Ovary (tissue), 9 donors: ENCODE results near the gene GSN. TPM values are rescaled to one million over a fixed set of nuclear protein-coding genes. Genes with fewer than 3 reads are reported as not detected.

ENCODE experiments used
- DNase-seq, 5 donors: peaks; one replicate each; pipeline ENCODE4 v3.0.0-alpha.2; 2019 to 2020
- H3K27ac ChIP-seq, 2 donors: fragments of 200-600 bp; one replicate each; pipeline versions ENCODE4 v1.5.1 to v1.8.0; 2019 to 2022
- H3K27me3 ChIP-seq: fragments of 200-600 bp; one replicate; pipeline ENCODE4 v1.8.0; 2022
- H3K36me3 ChIP-seq: fragments of 200-600 bp; sonication (generic); one replicate; pipeline ENCODE4 v1.5.1; 2019
- H3K4me1 ChIP-seq: one replicate; pipeline ENCODE4 v1.8.1; 2013; ENCODE audit warnings: mild to moderate bottlenecking, moderate library complexity; ENCODE audit not compliant: insufficient read depth
- H3K4me3 ChIP-seq: fragments of 200-600 bp; sonication (generic); one replicate; pipeline ENCODE4 v1.5.1; 2017
- H3K9me3 ChIP-seq, 2 donors: fragments of 200-600 bp in 1 of 2; sonication (generic) in 1 of 2; one replicate each; pipeline versions ENCODE4 v1.5.1 to v1.8.1; 2013 to 2019; ENCODE audit warnings: mild to moderate bottlenecking in 1 of 2, moderate library complexity in 1 of 2
- EP300 ChIP-seq: sonication (generic); formaldehyde crosslinking; IDR thresholded peaks from one replicate; pipeline ENCODE4 v1.6.1; 2017; ENCODE audit warnings: antibody characterized with exemption
- POLR2A ChIP-seq: fragments of 450-650 bp; IDR thresholded peaks from one replicate; pipeline ENCODE4 v1.6.1; 2017; ENCODE audit warnings: antibody characterized with exemption, mild to moderate bottlenecking, moderate library complexity
- WGBS, 3 donors: extraction: QIAGEN DNeasy Blood & Tissue Kit in 1 of 3; methylation state at CpG; one replicate each; pipeline versions ENCODE4 v1.1.5 to v1.1.7; 2013 to 2017; 5-methylcytosine and 5-hydroxymethylcytosine counted together
- intact Hi-C, 4 donors: fragments of 100-400 bp; cut with DNase I; formaldehyde crosslinking; loops; one replicate each; pipeline versions ENCODE4 v1.11.0 to v1.15.1; 2022 to 2023
- polyA plus RNA-seq, 2 donors: library from polyadenylated mRNA; stranded (reverse); fragments of 200-250 nt in 1 of 2; fragments of 350-450 nt in 1 of 2; fragmentation: Illumina TruSeq in 1 of 2; extraction: RNeasy Lipid Tissue Mini Kit (QIAGEN cat#74804) in 1 of 2; gene quantifications; one replicate each; pipeline ENCODE4 v1.2.3, GENCODE V29; 2013 to 2014
- total RNA-seq, 7 donors: library from RNA; depleted of rRNA in 2 of 7; stranded (reverse); fragments of >200 nt in 2 of 7; fragmentation: NEBNext Ultra II Directional in 3 of 7; extraction: Animal tissue kit (Norgen Biotek cat#: 25700) in 3 of 7; gene quantifications; one replicate each; pipeline versions ENCODE4 v1.1.0 to v1.2.4, GENCODE V29; 2016 to 2023
- TF ChIP-seq, protein P1 (sequence below), 3 donors: fragments of 450-650 bp in 2 of 3; fragments of 200-600 bp in 1 of 3; IDR thresholded peaks; one replicate each; pipeline versions ENCODE4 v1.5.1 to v1.8.0; 2016 to 2022; ENCODE audit warnings: antibody characterized with exemption in 3 of 3, mild to moderate bottlenecking in 1 of 3
- donor health status: DM: no; HTN: no; CAD: no; lungs with moderate emphysema.
- donor health status: DM: no; HTN: no; CAD: no.
- donor health status: Bipolar disorder and iron deficiency.
- donor health status: DM: yes; HTN: yes; CAD: no.
- donor health status: DM: no; HTN: no; CAD: no.
- donor health status: DM: yes; HTN: yes; CAD: no.

The GSN gene
- total and polyA plus RNA-seq, 9 donors = 188 to 706 (median 370) TPM

DNA sequence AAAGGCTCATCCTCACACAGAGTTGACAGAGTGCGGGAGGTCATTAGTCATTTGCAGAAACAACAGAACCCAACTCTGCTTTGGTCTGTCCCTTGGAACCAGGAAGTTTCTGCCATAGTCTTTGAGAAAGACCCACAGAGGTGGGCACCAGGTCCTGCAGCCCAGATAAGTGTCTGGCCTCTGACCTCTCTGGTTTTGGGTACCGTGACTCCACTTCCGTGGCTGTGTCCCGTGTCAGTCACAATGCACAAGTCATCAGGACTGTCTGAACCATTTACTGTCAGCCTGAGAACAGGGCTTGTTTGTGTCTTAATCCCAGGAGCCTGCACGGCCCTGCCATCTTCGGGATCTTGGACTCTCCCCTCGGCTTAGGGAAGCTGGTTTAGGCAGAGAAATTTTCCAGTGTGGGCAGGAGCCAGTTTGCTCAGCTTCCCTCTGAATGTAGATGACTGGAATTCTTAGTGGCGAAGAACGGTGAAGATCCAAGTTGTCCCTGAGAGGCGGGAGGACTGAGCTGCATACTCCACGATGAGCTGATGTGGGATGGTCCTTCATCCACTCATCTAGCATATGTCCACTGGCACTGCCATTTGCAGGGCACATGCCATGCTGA, 11.9 kb downstream of the GSN start:
- DNase-seq = no peak
- no peaks in the 10 kb centered on the region for H3K9me3 ChIP-seq
- no peaks in the 10 kb centered on the region for H3K27me3 ChIP-seq
- no peak overlapping the region for H3K4me3 ChIP-seq
- TF ChIP-seq EP300 = no peak
- TF ChIP-seq POLR2A = no peak
- TF ChIP-seq, protein P1, sequence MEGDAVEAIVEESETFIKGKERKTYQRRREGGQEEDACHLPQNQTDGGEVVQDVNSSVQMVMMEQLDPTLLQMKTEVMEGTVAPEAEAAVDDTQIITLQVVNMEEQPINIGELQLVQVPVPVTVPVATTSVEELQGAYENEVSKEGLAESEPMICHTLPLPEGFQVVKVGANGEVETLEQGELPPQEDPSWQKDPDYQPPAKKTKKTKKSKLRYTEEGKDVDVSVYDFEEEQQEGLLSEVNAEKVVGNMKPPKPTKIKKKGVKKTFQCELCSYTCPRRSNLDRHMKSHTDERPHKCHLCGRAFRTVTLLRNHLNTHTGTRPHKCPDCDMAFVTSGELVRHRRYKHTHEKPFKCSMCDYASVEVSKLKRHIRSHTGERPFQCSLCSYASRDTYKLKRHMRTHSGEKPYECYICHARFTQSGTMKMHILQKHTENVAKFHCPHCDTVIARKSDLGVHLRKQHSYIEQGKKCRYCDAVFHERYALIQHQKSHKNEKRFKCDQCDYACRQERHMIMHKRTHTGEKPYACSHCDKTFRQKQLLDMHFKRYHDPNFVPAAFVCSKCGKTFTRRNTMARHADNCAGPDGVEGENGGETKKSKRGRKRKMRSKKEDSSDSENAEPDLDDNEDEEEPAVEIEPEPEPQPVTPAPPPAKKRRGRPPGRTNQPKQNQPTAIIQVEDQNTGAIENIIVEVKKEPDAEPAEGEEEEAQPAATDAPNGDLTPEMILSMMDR (IDR thresholded peaks at IDR 0.05) = no peak
- H3K4me1 ChIP-seq = peaks cover 45% of the 10 kb centered on the region
- intact Hi-C loops = loop anchor here in 2 of 4 donors (5.0 kb wide), 2 partner anchors 37 to 87 kb away; no protein-coding TSS in a partner anchor
- 67 to 74% (median 71%) methylated on average over 11 of the region's 11 CpGs for WGBS, 3 donors
- H3K27ac ChIP-seq = peak overlapping the region in 1 of 2 donors; percentile 93
- H3K36me3 ChIP-seq = no peaks in the 10 kb centered on the region

DNA sequence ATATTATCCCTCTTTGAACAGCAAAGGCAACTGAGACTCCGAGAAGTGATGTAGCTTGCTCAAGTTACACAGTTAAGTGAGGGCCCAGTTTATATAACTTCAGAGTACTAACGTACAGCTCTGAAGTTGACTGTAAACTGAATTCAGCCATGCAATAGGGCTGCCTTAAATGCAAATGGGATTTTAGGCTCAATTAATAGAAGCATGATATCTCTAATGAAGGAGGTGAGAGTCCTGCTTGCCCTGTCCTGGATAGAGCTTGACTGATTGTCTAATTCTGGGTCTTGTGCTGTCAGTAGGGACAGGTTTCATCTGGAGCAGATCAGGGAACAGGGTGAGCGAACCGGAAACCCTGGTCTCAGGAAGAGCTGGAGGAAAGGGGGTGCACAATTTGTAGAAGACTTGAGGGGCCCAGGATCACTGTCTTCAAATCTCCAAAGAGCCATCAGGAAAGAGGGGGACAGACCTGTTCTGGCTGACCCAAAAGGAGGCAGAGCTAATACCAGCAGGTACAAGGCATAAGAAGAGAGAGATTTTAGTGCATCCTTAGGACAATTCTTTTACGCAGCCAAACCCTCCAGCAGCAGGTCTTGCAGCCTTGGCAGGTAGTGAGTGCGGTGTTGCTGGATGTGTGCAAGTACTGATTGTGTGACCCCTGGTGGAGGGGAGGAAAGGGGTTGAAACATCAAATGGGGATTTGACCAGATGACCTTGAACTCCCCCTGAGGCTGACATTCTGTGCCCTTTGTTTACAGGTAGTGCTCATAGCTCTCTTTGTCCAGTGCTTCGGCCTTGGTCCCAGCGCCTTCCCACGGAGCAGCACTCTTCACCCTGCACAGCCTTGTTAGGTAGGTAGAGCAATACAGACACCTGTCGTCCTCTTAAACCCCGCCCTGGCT, 13.0 kb downstream of the GSN start:
- Histone ChIP-seq H3K4me1 (peaks cover 56% of the 10 kb centered on the region), H3K27me3 (no peaks in the 10 kb centered on the region), H3K9me3 (no peaks in the 10 kb centered on the region), H3K27ac (peak overlapping the region; percentile 93 to 94), H3K36me3 (no peaks in the 10 kb centered on the region), H3K4me3 (no peak overlapping the region)
- TF ChIP-seq EP300 (no peak), POLR2A (no peak)
- TF ChIP-seq, protein P1 (IDR thresholded peaks at IDR 0.05) = no peak
- intact Hi-C loops = no loop called here
- no peak for DNase-seq
- WGBS, 3 donors = 51 to 57% (median 52%) methylated on average over 11 of the region's 11 CpGs

DNA sequence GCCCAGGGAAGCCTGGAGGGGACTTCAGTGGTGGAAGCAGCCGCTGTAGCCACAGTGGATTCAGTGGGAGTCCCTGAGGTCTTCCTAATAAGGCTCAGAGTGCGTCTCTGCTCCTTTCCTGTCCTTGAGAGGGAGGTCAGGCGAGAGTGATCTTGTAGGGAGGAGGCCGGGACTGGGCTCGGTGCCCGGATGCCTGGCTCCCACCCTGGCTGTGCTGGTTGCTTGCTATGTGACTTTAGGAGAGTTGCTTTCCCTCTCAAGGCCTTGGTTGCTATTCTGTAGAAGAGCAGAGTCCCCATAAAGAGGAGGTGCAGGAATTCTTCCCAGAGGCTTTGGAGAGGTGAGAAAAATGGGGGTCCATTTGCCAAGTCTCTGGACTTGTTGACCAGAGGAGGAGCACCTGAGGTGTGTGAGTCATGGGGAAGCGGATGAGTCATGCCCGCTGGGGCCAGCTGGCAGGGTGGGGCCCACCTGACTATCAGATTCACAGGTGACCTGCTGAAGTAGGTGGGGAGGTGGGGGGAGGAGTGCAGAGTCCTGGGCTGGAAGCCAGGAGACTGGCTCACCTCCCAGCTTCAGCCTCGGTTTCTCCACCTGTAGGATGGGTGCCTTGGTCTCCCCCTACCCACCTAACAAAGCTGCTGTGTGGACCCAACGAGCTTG, 13.8 kb downstream of the GSN start:
- intact Hi-C loops = no loop called here
- 9 to 17% (median 10%) methylated on average over 10 of the region's 10 CpGs for WGBS, 3 donors
- peak; percentile 86 to 93 (median 90) for DNase-seq
- peaks cover 63% of the 10 kb centered on the region for H3K4me1 ChIP-seq
- no peak overlapping the region for H3K4me3 ChIP-seq
- TF ChIP-seq, protein P1 (IDR thresholded peaks at IDR 0.05) = peak in 1 of 3 donors; percentile 22
- no peak for TF ChIP-seq POLR2A
- peak; percentile 33 for TF ChIP-seq EP300
- H3K27me3 ChIP-seq = no peaks in the 10 kb centered on the region
- H3K36me3 ChIP-seq = no peaks in the 10 kb centered on the region
- no peaks in the 10 kb centered on the region for H3K9me3 ChIP-seq
- peak overlapping the region; percentile 93 to 94 for H3K27ac ChIP-seq

DNA sequence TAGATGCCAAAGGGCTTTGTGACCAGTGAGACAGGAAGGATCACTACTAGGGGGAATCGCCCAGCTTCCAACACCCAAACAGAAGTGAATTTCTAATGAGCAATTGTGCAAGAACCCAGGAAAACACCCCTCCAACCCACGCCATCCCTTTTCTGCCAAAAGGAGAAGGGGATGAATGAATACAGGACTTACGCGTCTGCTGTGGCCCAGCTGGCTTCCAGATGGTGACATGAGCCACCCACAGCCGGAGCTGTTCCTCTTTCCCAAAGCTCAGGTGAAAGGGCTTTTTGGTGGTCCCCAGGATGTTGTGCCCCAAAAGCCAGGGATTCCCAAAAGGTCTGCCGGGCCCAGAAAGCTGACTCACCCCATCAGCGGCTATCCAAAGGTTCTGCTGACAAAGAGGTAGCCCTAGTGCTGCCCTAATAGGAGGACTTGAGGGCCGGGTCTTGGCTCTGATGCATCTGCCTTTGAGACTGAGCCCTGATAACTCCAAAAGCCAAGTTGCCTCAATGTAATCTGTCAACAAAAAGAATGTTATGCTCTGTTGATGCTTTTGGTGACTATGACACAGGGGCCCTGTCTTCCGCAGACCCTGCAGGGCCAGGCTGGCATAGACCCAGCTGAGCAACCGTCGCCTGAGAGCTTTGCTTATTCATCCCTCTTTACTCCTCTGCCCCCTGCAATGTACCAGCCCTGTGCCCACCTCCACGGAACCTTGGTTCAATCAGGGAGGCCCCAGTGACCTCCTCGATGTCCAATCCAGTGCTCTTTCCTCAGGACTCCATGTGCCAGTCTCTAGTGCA, 14.5 kb downstream of the GSN start:
- Histone ChIP-seq H3K9me3 (no peaks in the 10 kb centered on the region), H3K4me3 (no peak overlapping the region), H3K27ac (peak overlapping the region; percentile 93 to 94), H3K27me3 (no peaks in the 10 kb centered on the region), H3K4me1 (peaks cover 64% of the 10 kb centered on the region), H3K36me3 (no peaks in the 10 kb centered on the region)
- intact Hi-C loops = no loop called here
- DNase-seq = peak; percentile 69 to 80 (median 71)
- 13 to 19% (median 15%) methylated on average over 13 of the region's 13 CpGs for WGBS, 3 donors
- TF ChIP-seq, protein P1 (IDR thresholded peaks at IDR 0.05) = no peak
- TF ChIP-seq EP300 (peak; percentile 49), POLR2A (peak; percentile 22)
